ENCODE measurements around the gene ARHGEF16. TPM values are rescaled to one million over a fixed set of nuclear protein-coding genes. Genes with fewer than 3 reads are reported as not detected.

The ARHGEF16 gene
- total and polyA plus RNA-seq, 2 donors from 2014 or later = 15.5 to 39.3 TPM

DNA sequence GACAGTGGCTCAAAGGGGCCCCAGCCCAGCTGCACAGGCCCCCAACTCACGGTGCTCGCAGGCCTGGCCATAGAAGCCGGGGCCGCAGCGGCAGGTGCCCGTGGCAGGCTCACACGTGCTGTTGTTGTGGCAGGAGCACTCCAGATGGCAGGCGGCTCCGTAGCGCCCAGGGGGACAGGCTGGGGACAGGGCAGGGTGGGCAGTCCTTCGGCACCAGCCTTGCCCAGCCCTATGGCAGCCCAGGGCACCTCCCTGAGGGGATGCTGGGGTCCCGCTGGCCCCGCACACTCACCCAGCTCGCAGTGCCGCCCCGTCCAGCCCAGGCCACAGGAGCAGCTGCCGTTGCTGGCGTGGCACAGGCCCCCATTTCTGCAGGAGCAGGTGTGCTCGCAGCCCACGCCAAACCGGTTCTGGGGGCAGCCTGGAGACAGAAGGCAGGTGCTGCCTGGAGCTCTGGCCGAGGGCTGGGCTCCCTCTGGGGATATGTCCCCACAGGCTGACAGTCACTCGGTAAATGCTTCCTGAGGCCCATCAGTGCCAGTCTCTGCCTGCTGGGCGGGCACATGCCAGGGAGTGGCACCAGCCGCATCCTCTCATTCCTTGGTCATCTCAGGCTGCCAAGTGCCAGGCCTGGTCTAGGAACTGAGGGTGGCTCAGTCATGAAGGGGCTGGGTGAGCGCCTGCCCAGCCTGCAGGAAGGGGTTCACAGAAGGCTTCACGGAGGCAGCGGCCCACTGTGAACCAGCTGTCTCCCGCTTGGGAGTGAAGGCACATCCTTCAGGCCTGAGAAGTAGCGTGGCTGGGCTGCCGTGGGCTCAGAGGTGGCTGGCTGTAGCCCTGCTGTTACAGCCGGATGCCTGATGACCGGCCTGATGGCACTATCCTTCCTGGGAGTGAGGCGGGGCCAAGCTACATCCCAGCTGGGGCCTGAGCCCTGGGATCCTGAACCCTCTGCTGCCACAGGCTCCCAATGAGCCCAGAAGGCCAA, 40.1 kb downstream of the ARHGEF16 start:
- H3K9ac ChIP-seq (ENCODE audit: low read length in 3 of 3) = no peak overlapping the region
- no peak overlapping the region for H3K4me3 ChIP-seq (ENCODE audit: low read length in 3 of 3)
- DNase-seq (no peak), FAIRE-seq (no peak)
- no peaks in the 10 kb centered on the region for H3K27me3 ChIP-seq (ENCODE audit: control insufficient read depth, insufficient read depth, low read length)
- no peaks in the 10 kb centered on the region for H3K4me1 ChIP-seq (ENCODE audit: control insufficient read depth in 2 of 3, insufficient read depth in 2 of 3, low read depth in 1 of 3, low read length in 3 of 3)
- TF ChIP-seq, protein P1, sequence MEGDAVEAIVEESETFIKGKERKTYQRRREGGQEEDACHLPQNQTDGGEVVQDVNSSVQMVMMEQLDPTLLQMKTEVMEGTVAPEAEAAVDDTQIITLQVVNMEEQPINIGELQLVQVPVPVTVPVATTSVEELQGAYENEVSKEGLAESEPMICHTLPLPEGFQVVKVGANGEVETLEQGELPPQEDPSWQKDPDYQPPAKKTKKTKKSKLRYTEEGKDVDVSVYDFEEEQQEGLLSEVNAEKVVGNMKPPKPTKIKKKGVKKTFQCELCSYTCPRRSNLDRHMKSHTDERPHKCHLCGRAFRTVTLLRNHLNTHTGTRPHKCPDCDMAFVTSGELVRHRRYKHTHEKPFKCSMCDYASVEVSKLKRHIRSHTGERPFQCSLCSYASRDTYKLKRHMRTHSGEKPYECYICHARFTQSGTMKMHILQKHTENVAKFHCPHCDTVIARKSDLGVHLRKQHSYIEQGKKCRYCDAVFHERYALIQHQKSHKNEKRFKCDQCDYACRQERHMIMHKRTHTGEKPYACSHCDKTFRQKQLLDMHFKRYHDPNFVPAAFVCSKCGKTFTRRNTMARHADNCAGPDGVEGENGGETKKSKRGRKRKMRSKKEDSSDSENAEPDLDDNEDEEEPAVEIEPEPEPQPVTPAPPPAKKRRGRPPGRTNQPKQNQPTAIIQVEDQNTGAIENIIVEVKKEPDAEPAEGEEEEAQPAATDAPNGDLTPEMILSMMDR (IDR thresholded peaks at IDR 0.05; ENCODE audit: borderline replicate concordance, extremely low read depth, insufficient read depth) = no peak
- no peak overlapping the region for H3K27ac ChIP-seq (ENCODE audit: low read depth in 2 of 2, low read length in 2 of 2)
- intact Hi-C loops (cut with DNase I) = no loop called here
- no peaks in the 10 kb centered on the region for H3K36me3 ChIP-seq (ENCODE audit: control insufficient read depth in 2 of 3, insufficient read depth in 3 of 3, low read length in 3 of 3)
- H3K9me3 ChIP-seq (ENCODE audit: control insufficient read depth in 2 of 3, insufficient read depth in 1 of 3, low read length in 3 of 3) = no peaks in the 10 kb centered on the region

DNA sequence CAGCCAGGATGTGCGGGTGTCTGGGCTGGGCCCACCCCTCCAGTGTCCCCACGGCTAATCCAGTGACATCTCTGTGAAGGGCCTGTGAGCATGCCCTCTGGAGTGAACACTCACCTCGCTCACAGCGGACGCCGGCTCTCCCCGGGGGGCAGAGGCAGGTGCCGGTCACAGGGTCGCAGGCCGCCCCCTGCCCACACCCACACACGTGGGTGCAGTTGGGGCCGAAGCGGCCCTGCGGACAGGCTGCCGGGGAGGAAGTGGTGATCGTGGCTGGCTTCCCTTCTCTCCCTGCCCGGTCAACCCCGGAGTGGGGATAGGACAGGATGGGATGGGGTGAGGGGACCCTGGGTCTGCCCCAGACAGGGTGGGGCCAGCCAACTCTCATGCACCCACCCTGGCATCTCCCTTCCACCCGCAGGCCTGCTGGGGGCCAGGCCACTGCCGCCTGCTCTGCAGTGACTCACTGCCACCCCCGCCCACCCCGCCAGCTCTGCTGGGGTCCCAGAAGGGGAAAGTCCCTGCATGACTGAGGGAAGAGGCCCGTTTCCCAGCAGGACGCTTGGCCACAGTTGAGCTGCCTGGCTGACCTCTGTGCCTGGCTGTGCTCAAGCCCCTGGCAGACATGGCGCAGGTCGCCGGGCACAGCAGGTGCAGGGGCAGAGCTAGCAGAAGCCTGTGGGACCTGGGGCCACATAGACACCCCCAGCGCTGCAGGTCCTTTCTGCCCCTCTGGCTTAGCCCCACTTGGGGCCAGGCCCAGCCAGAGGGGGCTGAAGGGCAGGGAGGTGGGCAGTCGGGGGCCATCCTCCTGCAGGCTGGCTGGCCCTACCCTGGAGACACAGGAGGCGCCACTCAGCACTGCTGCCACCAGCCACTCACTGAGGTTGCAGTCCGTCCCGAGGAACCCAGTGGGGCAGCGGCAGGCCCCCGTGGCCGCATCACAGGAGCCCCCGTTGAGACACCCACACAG, 41.6 kb downstream of the ARHGEF16 start:
- no peak for FAIRE-seq
- H3K36me3 ChIP-seq (ENCODE audit: control insufficient read depth in 2 of 3, insufficient read depth in 3 of 3, low read length in 3 of 3) = no peaks in the 10 kb centered on the region
- TF ChIP-seq, protein P1 (IDR thresholded peaks at IDR 0.05; ENCODE audit: borderline replicate concordance, extremely low read depth, insufficient read depth) = no peak
- no peaks in the 10 kb centered on the region for H3K9me3 ChIP-seq (ENCODE audit: control insufficient read depth in 2 of 3, insufficient read depth in 1 of 3, low read length in 3 of 3)
- intact Hi-C loops (cut with DNase I) = no loop called here
- H3K4me1 ChIP-seq (ENCODE audit: control insufficient read depth in 2 of 3, insufficient read depth in 2 of 3, low read depth in 1 of 3, low read length in 3 of 3) = no peaks in the 10 kb centered on the region
- no peak for DNase-seq
- H3K9ac ChIP-seq (ENCODE audit: low read length in 3 of 3) = no peak overlapping the region
- H3K27ac ChIP-seq (ENCODE audit: low read depth in 2 of 2, low read length in 2 of 2) = no peak overlapping the region
- H3K4me3 ChIP-seq (ENCODE audit: low read length in 3 of 3) = no peak overlapping the region
- H3K27me3 ChIP-seq (ENCODE audit: control insufficient read depth, insufficient read depth, low read length) = no peaks in the 10 kb centered on the region

DNA sequence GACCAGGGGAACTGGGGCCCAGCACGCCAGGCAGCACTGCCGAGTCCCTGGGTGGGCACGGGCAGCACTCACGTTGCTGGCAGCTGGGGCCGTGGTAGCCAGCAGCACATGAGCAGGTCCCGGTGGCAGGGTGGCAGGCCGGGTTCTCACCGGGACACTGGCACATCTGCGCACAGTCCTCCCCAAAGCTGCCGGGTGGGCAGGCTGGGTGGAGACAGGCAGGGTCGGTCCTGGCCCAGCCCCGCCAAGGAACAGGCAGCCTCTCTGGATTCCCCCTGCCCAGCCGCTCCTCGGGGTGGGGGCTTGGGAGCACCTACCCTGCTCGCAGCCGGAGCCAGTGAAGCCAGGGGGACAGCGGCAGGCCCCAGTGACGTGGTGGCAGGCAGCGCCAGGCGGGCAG, 42.5 kb downstream of the ARHGEF16 start:
- no peaks in the 10 kb centered on the region for H3K27me3 ChIP-seq (ENCODE audit: control insufficient read depth, insufficient read depth, low read length)
- FAIRE-seq (no peak), DNase-seq (no peak)
- no peaks in the 10 kb centered on the region for H3K36me3 ChIP-seq (ENCODE audit: control insufficient read depth in 2 of 3, insufficient read depth in 3 of 3, low read length in 3 of 3)
- intact Hi-C loops (cut with DNase I) = no loop called here
- no peaks in the 10 kb centered on the region for H3K9me3 ChIP-seq (ENCODE audit: control insufficient read depth in 2 of 3, insufficient read depth in 1 of 3, low read length in 3 of 3)
- H3K9ac ChIP-seq (ENCODE audit: low read length in 3 of 3) = no peak overlapping the region
- no peaks in the 10 kb centered on the region for H3K4me1 ChIP-seq (ENCODE audit: control insufficient read depth in 2 of 3, insufficient read depth in 2 of 3, low read depth in 1 of 3, low read length in 3 of 3)
- H3K27ac ChIP-seq (ENCODE audit: low read depth in 2 of 2, low read length in 2 of 2) = no peak overlapping the region
- H3K4me3 ChIP-seq (ENCODE audit: low read length in 3 of 3) = no peak overlapping the region
- TF ChIP-seq, protein P1 (IDR thresholded peaks at IDR 0.05; ENCODE audit: borderline replicate concordance, extremely low read depth, insufficient read depth) = no peak
